Renal cortical epithelial cell (primary cell): ENCODE measurements around the gene PPP1R26. TPM values are rescaled to one million over a fixed set of nuclear protein-coding genes. Genes with fewer than 3 reads are reported as not detected.
A peak's percentile ranks its signal among the peaks of the same experiment; 100 is the strongest.

Experiments used
- DNase-seq: peaks from one replicate; pipeline ENCODE4 v3.0.0-alpha.2; 2011; ENCODE audit warnings: low read depth
- total RNA-seq: library from RNA; depleted of rRNA; stranded (reverse); fragments of >200 nt; gene quantifications from 2 replicates; pipeline ENCODE4 v1.2.3, GENCODE V29; 2014

The PPP1R26 gene
- total RNA-seq, 1 donor from 2014 or later: 32.7 TPM

DNA sequence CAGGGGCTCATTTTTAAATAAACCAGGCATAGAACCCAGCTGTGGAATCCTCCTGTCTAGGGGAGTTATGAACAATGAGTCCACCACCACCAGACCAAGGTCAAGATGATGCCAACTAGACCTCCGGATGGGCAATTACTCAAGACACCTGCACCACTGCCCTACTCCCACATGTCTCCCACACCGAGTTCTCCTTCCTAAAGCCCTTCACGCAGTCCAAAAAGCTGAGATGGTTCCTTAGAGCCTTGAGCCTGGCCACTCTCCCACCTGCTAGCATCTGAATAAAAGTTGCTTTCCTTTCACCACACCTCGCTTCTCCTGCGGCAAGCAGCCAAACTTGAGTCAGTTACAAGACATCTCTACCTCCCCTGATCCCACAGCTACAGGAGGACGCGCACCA is 15.4 kb upstream of the PPP1R26 start:
- no peak for DNase-seq

DNA sequence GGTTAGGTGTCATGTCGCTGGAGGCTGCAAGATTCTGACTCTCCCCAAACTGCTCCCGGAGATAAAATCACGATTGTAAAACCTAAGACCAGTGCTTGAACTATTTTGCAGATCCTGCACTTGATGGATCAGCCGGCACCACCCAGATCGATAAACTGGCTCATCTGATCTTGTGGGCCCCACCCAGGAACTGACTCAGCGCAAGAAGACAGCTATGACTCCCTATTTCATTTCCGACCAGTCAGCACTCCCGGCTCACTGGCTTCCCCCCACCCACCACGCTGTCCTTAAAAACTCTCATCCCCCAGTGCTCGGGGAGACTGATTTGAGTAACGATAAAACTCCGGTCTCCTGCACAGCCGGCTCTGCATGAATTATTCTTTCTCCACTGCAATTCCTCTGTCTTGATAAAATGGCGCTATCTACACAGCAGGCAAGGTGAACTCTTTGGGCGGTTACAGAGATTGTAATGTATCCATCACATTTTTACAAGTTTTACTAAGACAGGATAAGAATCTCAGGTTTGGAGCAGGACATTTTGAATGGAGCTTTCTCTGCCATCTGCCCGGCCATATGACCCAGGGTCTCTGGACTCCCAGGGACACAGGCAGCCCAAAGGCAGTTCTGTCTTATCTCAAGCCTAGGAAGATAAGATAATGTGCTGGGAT is 10.6 kb upstream of the PPP1R26 start:
- DNase-seq: no peak

DNA sequence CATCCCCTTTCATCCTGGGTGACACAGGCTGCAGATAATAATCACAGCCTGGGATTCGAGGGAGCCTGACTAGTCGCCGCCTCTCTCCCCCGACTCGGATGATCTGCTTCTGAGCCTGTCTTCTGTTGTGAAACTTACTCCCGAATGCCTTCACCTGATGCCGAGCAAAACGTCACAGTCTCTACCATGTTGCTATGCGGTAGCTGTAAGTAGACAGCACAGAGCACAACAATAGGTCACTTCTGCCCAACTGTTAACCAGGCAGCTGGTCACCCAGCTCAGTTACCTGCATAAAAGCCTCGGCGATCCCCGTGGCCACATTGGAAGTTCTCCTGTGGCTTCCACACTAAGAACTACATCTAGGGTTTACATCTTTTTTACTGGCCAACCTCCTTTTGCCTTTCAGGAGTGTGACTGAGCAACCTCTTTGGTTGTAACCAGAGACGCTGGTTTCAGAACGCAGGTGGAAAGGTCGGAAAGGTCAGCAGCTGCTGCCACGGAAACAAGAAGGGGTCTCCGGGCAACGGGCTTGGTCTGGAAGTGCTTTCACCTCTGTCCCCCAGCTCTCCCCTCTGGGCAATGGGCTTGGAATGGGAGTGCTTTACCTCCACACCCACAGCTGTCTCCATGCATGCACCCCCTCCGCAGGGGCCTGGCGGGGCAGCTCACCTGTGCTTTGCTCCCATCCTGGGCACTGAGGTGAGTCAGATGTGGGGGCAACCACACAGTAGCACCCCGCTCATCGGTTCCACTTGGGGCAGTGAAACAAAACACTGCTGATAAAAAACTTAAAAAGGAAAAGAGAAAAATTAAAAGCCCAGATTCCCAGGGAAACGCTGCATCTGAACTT is 7.6 kb upstream of the PPP1R26 start:
- no peak for DNase-seq

DNA sequence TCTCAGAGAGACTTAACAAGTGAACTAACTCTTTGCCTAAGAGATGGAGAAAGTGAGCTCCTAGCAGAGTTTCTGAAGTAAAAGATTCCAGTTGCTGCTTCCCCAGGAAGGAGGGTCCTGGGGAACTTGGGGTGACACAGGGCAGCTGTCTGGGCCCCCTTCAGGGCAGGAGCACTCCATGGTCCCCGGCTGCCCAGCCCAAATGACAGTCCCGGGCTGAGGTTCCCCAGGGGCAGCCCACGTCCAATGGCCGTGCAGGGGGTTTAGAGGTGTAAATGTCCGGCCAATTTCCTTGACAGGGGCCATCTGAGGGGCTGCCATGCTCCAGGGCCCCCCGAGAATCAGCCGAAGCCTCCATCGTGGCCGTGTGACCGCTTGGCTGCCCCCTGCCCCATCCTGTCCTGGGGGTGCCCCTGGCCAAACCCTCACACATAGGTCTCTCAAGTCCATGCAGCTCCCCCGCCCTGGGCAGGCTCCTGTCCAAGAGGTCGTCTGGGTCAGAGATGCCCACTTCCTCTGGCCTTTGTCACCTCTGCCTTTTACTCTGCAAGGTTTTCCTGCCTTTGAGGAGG is 5.5 kb upstream of the PPP1R26 start:
- no peak for DNase-seq

DNA sequence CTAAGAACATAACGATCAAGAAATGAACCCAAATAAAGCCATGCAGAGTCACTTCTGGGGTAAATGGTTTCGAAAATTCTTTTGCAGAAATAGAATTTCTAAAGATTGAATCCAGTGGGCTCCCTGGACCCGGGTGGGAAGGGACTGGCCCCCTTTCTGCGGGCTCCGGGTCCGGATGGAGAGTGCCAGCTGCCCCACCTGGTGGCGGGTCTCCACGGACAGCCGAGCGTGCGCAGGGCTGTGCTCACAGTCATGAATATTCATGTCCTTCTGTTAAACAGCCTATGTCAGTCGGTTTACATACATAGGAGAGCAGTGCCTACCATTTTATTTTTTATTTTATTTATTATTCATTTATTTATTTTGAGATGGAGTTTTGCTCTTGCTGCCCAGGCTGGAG is 4.7 kb upstream of the PPP1R26 start:
- DNase-seq: no peak

DNA sequence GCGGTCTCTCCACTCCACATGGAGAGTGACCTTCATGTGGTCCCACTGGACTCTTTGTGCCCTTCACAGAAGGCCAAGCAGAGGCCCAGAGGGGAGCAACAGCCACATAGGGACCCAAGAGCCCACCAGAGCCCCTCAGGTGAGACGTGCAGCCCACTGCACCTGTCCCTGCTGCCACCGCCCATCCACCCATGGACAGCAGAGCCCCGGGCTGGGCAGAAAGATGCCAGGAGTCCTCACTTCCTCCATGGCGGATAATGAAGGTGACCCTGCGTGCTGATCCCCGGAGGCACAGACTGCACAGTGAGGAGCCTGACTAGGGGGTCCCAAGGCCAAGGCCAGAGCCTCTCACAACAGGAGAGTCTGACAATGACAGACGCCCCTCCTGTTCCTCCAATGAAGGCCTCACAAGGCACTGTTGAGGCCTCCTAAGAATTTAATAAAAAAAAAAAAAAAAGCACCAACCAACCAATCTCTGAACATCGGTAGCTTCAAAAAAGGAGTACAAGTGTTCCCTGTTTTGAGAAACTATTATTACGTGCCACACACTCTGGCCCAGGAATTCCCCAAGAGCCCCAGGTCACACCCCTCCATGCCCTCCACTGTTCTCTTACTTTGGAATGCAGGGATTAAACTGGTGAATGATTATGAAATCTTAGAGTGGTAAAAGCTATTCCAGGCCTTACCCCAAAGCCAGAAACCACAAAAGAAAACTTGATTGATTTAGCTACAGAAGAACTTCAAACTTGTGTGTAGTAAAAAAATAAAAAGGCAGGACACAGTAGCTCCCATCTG is 2.8 kb upstream of the PPP1R26 start:
- peak; percentile 92 for DNase-seq

DNA sequence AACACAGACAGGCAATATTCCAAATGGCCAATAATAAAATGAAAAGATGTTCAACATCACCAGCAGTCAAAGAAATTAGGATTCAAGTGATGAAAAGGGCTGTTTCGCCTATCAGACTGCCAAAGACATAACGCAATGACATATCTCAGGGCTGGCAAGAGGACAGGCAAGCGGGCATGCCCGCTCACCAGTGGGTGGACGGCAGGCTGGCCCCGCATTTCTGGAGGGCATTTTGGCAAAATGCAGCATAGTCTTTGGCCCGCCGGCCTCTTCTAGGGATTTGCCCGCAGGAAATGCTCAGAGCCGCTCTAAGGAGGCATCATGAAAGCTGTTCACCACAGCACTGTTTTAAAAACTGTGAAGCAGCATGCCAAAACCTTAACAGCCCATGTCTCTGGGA is 1.4 kb upstream of the PPP1R26 start:
- DNase-seq: no peak

DNA sequence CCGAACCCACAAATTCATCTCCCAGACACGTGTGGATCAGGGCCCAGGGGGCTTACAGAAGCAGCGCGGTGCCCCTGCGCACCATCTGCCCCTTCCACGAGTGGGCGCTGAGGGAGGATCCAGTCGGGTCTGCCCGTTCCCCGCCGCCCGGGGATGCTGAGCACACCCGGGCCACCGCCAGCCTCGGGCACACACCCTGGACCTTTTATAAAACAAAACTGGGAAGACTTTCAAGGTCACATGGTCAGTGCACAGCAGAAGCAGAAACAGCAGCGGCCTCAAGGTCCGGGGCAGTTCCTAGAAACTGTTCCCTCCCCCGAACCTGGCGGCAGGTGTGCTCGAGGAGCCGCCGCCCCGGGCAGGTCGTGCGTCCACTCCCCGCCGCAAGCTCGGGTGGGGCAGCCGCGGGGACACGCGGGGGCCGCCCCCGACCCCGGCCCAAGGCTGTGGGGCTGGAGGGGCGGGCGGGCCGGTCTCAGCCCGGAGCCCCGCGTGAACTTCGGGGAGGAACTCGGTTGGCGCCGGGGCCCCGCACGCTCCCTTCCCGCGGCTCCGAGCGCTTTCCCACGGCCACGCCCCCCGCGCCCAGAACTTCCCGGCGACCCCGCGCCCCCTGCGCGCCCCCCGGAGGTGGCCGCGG is 633 bp upstream of the PPP1R26 start:
- peak; percentile 29 for DNase-seq

DNA sequence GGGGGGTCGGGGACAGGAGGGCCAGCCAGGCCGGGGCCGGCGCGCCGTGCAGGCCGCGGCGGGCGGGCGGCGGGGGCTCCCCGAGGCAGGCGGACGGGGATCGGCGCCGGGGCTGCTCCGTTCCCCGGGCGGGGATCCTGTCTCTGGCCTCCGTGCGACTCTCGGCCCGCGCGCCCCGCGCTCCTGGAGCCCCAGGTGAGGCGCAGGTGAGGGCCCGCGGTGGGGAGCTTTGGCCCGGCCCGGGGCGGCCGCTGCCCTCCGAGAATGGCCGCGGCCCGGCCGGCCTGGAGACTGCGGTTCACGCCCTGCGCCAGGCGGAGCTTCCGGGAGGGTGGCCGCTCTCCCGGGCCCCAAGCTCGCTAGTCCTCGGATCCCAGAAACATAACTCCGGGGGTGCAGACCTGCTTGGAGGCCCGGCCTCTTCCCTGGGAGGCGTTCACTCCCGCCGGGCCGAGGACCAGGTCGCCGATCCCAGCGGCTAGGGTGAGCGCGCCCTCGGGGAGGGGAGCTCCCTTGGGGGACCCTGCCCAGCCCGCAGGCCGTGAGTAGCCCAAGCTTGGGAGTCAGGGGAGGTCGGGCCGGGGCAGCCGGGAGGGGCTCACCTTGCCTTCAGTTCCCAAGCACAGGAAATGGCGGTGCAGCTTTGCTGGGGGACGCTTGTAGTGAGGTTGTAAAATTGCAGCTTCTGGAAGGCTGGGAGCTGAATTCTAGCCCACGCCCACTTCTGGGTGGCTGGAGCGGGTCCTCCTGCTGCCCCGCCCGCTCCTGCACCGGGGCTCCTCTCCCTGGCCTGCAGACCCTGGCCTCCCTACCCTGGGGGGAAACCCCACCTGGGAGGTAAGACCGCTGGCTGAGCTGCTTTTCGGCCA is 723 bp downstream of the PPP1R26 start:
- no peak for DNase-seq

DNA sequence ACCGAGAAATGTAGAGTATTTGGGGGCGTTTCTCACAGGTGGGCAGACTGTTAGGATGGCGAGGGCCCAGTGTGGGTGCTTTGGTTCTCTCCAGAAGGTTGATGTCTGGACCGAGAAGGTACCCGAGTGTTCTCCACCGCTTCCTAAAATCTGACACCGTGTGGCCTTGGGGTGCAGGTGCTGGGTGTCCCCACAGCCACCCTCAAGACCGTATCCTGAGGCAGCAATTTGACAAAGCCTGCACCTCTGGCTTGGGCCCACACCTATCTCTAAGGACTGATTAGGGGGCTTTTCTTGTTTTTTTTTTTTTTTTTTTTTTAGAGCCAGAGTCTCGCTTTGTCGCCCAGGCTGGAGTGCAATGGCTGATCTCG is 1.3 kb downstream of the PPP1R26 start:
- DNase-seq: no peak

DNA sequence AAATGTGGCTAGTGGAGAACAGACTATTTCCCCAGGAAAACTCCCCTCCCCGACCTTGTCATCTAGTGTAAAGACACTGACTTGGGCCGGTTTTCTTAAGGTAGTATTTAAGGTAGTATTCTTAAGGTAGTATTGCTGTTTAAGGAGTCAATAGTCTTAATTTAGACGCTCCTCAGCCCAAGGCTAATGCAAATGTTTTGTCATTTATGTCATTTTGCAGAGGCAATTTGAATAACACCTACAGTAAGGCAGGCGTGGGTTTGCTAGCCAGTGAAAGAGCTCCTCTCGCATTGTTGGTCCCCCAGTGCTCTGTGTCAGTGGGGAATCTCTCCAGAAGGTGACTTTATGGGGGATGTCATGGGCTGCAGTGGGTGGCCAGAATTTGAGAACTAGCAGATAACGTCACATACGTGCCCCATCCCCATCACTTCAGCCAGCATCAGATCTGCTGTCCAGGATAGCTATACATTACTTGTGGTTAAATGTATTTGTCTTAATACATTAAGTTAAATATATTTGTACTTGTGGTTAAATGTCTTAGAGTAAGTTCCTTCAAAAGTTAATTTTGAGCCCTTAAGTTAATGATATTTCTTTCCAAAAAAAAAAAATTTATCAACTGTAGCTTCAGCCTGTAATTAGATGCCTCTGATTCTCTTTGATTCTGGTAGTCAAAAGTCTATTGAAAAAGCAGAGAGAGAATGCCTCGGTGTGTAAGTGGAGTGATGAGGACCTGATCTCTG is 2.6 kb downstream of the PPP1R26 start:
- no peak for DNase-seq

DNA sequence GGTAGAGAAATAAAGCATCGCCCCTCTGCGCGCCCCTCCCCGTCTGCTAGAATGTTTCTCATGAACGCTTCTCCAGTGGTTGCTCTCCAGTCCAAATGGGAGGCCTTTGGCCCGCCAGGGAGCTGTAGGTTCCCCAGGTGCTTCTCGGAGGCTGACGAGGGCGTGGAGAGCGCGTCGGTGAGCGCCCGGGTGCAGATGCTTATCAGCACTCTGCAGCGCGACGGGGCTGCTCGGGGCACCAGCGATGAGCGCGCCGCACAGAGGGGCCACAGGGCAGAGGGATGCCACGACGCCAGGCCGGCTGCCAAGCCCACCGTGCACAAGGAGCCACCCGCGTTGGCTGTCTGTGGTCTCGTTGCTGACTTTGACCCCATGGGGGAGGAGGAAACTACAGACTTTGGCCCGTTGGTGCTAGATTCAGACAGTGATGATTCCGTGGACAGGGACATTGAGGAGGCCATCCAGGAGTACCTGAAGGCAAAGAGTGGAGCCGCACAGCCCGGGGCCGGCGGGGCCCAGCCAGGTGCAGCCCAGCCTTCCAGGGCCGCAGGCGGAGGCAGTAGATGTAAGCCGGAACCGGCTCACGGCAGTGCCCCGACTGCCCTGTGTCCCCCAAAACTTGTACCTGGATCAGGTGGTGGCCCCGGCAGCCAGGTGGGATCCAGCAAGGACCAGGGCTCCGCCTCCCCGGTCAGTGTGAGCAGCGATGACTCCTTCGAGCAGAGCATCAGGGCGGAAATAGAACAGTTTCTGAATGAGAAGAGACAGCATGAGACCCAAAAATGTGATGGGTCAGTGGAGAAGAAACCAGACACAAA is 5.1 kb downstream of the PPP1R26 start:
- DNase-seq: no peak

DNA sequence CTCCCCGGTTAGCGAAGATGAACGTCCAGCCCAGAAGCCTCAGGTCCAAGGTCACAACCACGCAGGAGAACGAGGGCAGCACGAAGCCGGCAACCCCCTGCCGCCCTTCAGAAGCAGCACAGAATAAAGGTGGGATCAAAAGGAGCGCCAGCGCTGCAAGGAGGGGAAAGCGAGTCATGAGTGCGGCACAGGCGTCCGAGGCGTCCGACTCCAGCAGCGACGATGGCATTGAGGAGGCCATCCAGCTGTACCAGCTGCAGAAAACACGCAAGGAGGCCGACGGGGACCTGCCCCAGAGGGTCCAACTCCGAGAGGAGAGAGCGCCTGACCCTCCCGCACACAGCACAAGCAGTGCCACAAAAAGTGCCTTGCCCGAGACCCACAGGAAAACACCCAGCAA is 5.8 kb downstream of the PPP1R26 start:
- no peak for DNase-seq

DNA sequence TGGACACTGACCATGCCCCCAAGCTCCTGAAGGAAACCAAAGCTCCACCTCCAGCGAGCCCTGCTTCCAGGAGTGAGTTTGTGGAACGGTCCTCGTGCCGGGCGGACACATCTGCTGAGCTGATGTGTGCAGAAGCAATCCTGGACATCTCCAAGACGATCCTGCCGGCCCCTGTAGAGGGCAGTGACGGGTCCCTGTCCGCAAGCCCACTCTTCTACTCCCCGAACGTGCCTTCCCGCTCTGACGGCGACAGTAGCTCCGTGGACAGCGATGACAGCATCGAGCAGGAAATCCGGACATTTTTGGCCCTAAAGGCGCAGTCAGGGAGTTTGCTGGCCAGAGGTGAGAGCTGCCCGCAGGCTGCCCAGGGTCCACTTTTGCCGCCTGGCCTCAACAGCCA is 6.2 kb downstream of the PPP1R26 start:
- no peak for DNase-seq

DNA sequence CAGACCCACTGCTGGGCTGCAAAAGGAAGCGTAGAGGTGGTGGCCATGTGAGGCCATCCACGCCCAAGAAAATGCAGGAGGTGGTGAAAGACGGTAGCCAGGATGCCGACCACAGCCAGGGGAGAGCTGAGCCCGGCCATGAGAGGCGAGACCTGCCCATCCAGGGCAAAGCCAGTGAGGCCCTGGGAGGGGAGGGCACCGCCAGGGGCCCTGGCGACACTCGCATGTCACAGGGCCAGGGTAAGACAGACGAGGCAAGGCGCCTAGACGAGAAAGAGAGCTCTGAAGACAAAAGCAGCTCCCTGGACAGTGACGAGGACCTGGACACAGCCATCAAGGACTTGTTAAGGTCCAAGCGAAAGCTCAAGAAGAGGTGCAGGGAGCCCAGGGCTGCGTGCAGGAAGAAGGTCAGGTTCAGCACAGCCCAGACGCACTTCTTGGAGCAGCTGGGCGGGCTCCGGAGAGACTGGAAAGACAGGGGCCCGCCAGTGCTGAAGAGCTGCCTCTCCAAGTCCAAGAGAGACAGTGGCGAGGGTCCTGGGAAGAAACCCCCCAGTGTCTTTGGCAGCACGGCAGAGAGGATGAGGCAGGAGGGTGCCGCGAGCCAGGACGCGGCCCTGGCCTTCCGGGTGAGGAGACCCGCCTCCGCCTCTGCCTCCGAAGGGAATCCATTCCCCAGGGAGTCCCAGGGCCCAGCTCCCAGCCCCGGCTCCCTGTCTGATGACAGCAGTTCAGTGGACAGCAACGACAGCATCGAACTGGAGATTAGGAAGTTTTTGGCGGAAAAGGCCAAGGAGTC is 6.9 kb downstream of the PPP1R26 start:
- DNase-seq: no peak

DNA sequence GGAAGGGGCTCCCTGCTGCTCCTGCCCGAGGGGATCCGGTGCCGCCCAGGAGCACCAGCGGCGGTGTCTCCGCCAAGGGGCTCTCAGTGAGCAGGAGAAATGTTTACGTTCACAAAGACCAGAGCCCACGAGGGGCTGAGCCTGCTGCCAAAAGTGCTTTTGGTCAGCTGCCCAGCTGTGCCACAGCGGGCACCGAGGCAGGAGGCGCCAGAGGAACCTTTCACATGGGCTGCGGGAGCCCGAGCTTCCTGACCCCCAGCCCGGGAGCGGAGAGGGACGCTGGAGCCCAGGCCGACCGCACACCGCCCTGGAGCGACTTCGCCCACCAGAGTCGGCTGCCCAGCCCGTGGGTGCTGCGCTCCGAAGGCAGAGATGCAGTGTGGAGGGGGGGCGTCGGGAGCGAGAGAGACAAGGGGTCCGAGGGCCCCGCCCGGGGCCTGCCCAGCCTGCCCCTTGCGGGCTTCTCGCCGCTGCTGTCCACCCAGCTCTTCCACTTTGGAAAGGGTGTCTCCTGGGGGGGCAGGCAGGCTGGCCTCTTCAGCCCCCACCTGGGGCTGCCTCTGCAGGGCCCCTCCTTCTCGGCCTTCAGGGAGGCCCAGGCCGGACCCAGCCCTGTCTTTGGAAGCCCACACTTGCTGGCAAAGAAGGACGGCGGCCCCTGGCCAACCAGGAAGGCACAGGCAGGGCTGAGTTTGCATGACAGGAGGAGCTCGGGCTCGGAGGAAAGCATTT is 7.9 kb downstream of the PPP1R26 start:
- DNase-seq: no peak

DNA sequence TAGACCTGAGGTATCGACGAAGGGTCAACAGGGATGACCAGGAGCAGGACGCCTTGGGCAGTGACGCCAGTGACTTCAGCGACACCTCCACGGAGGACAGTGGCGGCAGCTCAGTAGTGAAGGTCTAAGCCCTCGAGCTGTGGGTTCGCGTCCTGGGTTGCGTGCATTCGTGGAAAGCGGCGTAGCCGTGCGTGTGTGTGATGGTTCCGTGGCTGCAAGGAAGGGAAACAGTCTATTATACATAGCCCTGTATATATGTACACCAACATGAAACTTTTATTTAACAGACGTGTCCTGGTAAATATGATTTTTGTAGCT is 8.4 kb downstream of the PPP1R26 start:
- no peak for DNase-seq

DNA sequence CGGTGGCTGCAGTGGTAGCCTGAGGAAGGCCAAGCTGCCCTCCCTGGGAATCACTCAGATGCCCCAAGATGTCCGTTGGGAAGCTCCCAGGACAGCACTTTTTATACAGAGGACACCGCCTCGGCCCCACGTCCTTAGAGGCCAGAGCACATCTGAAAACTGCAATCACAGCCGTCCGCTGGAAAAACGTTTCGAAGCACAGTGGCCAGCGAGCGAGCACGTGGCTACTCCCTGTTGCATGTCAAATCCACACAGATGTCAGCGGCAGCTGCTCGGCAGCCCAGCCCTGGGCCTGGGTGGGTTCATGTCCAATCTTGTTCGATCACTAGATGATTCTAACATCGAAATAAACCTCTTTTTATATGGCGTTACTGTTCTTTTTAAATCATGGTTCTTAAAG is 8.9 kb downstream of the PPP1R26 start:
- no peak for DNase-seq
